HepG2 (cell line): Measurements from ENCODE around the gene SEPTIN11. TPM values are rescaled to one million over a fixed set of nuclear protein-coding genes. Genes with fewer than 3 reads are reported as not detected.
A peak's percentile ranks its signal among the peaks of the same experiment; 100 is the strongest.

ENCODE experiments used
- BCL6 ChIP-seq: IDR thresholded peaks from 2 replicates; pipeline ENCODE4 v1.6.1; 2016; ENCODE audit warnings: missing genetic modification reagents, missing compliant biosample characterization
- BHLHE40 ChIP-seq: IDR thresholded peaks from 2 replicates; pipeline ENCODE4 v1.6.1; 2011; ENCODE audit warnings: low read length, improper control_type of control experiment
- CBX5 ChIP-seq: sonication (generic); formaldehyde crosslinking; IDR thresholded peaks from 2 replicates; pipeline ENCODE4 v1.4.0; 2020; ENCODE audit warnings: missing genetic modification reagents, borderline replicate concordance
- CEBPB ChIP-seq: IDR thresholded peaks from 2 replicates; pipeline ENCODE4 v1.6.1; 2011; ENCODE audit warnings: low read depth, low read length, improper control_type of control experiment, borderline replicate concordance
- DNMT1 ChIP-seq: sonication (generic); formaldehyde crosslinking; IDR thresholded peaks from 2 replicates; pipeline ENCODE4 v1.5.1; 2020; ENCODE audit warnings: mild to moderate bottlenecking, missing genetic modification reagents
- FOXA3 ChIP-seq: IDR thresholded peaks from 2 replicates; pipeline ENCODE4 v1.6.1; 2016; ENCODE audit warnings: missing genetic modification reagents, missing compliant biosample characterization
- GLI4 ChIP-seq: sonication (generic); formaldehyde crosslinking; IDR thresholded peaks from 2 replicates; pipeline ENCODE4 v1.5.1; 2020; ENCODE audit warnings: missing genetic modification reagents, mild to moderate bottlenecking, moderate library complexity, borderline replicate concordance
- KAT2B ChIP-seq: fragments of 150-350 bp; IDR thresholded peaks from 2 replicates; pipeline ENCODE4 v1.6.1; 2014; ENCODE audit warnings: low read depth, low read length, borderline replicate concordance
- KLF11 ChIP-seq: IDR thresholded peaks from 2 replicates; pipeline ENCODE4 v1.6.1; 2016; ENCODE audit warnings: missing compliant biosample characterization
- MAFK ChIP-seq, 2 experiments: IDR thresholded peaks in 1 of 2; conservative IDR thresholded peaks in 1 of 2; 2 replicates each; pipeline ENCODE4 v1.6.1; 2011; ENCODE audit warnings: improper control_type of control experiment in 2 of 2, low read length in 2 of 2
- MBD4 ChIP-seq: IDR thresholded peaks from 2 replicates; pipeline ENCODE4 v1.6.1; 2012; ENCODE audit warnings: low read length, inconsistent platforms, borderline replicate concordance
- MEF2D ChIP-seq: sonication (generic); formaldehyde crosslinking; IDR thresholded peaks from 2 replicates; pipeline ENCODE4 v1.5.1; 2020; ENCODE audit warnings: mild to moderate bottlenecking, missing genetic modification reagents
- REPIN1 ChIP-seq: sonication (generic); formaldehyde crosslinking; IDR thresholded peaks from 2 replicates; pipeline ENCODE4 v1.8.0; 2022; ENCODE audit warnings: missing genetic modification reagents, low read depth, mild to moderate bottlenecking, borderline replicate concordance
- SMYD3 ChIP-seq: sonication (generic); formaldehyde crosslinking; IDR thresholded peaks from 2 replicates; pipeline ENCODE4 v1.8.1; 2023; ENCODE audit warnings: mild to moderate bottlenecking, missing genetic modification reagents
- TEAD3 ChIP-seq: optimal IDR thresholded peaks from 2 replicates; pipeline ENCODE3; 2016; ENCODE audit warnings: borderline replicate concordance
- ZBTB42 ChIP-seq: sonication (generic); formaldehyde crosslinking; IDR thresholded peaks from 2 replicates; pipeline ENCODE4 v1.5.0; 2020; ENCODE audit warnings: mild to moderate bottlenecking, missing genetic modification reagents
- ZNF20 ChIP-seq: sonication (generic); formaldehyde crosslinking; IDR thresholded peaks from 2 replicates; pipeline ENCODE4 v1.4.0; 2020; ENCODE audit warnings: mild to moderate bottlenecking, moderate library complexity, missing genetic modification reagents
- ZNF33B ChIP-seq: sonication (generic); formaldehyde crosslinking; IDR thresholded peaks from 2 replicates; pipeline ENCODE4 v1.5.1; 2020; ENCODE audit warnings: mild to moderate bottlenecking, missing genetic modification reagents
- polyA plus RNA-seq, 8 experiments: library from polyadenylated mRNA; depleted of rRNA in 3 of 8; stranded (reverse) in 7 of 8; unstranded in 1 of 8; fragments of >200 nt; fragmentation: Illumina TruSeq in 4 of 8; extraction: Trizol in 4 of 8; gene quantifications; 2 replicates each; pipeline versions ENCODE4 v1.2.1 to v1.2.3, GENCODE V29; 2011 to 2016; ENCODE audit warnings: low read depth in 4 of 8, missing spikeins in 1 of 8, mixed read lengths in 1 of 8; ENCODE audit not compliant: insufficient read depth in 1 of 8
- total RNA-seq, 5 experiments: library from RNA; depleted of rRNA; stranded (reverse); fragments of >200 nt; fragmentation: Illumina TruSeq; extraction: Trizol; gene quantifications; 2 replicates each; pipeline ENCODE4 v1.2.3, GENCODE V29; 2016; ENCODE audit warnings: low read depth in 1 of 5
- TF ChIP-seq, protein P1 (sequence below): fragments of 450-650 bp; IDR thresholded peaks from 2 replicates; pipeline ENCODE4 v1.6.1; 2016
- TF ChIP-seq, protein P2 (sequence below): IDR thresholded peaks from 2 replicates; pipeline ENCODE4 v1.6.1; 2016; ENCODE audit warnings: missing compliant biosample characterization, missing genetic modification reagents, borderline replicate concordance
- TF ChIP-seq, protein P3 (sequence below): sonication (generic); formaldehyde crosslinking; IDR thresholded peaks from 2 replicates; pipeline ENCODE4 v1.5.1; 2020; ENCODE audit warnings: missing genetic modification reagents, mild to moderate bottlenecking, borderline replicate concordance
- TF ChIP-seq, protein P4 (sequence below): sonication (generic); formaldehyde crosslinking; IDR thresholded peaks from 2 replicates; pipeline ENCODE4 v1.4.0; 2020; ENCODE audit warnings: mild to moderate bottlenecking, missing genetic modification reagents, borderline replicate concordance

The SEPTIN11 gene
- total and polyA plus RNA-seq, 2 of the 13 experiments (the other 11 are each of a cell fraction or from before 2014, with no cell fraction given): 28.9 to 47.3 TPM

DNA sequence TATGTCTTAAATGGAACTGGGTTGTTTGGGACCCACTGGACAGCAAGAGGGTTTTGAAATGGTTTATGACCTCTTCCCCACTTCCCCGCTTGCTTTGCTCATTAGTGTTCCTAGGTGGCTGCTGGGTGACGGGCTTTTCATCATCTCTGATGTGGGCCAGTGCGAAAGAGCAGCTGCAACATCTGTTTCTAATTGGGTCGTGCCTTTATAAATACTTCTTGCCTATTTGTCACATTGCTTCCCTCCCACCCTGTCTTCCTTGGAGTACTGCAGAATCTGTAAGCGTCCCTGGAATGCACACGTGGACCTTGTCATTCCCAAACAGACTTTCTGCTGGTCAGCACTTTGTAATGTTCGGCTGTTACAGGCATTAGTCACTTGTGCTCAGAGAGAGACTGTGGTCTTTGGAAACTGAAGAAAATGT lies 35.2 kb downstream of the SEPTIN11 start (continued):
- TF ChIP-seq CBX5: no peak
- TF ChIP-seq KLF11 (CRISPR knock-in tag): no peak
- TF ChIP-seq MEF2D: no peak
- 0 out of 2 replicates have a peak, but pooled peaks have one; percentile 20 for TF ChIP-seq BCL6
- no peak for TF ChIP-seq MBD4
- TF ChIP-seq FOXA3 (CRISPR knock-in tag): no peak
- TF ChIP-seq MAFK (conservative IDR thresholded peaks at IDR 0.05 in 1 of 2, IDR thresholded peaks at IDR 0.05 in 1 of 2; ENCODE audit: low read length in 2 of 2): peak; percentile 97 to 99
- TF ChIP-seq KAT2B: no peak
- no peak for TF ChIP-seq REPIN1 (CRISPR knock-in tag)
- no peak for TF ChIP-seq ZNF20 (CRISPR knock-in tag)
- TF ChIP-seq, protein P1, sequence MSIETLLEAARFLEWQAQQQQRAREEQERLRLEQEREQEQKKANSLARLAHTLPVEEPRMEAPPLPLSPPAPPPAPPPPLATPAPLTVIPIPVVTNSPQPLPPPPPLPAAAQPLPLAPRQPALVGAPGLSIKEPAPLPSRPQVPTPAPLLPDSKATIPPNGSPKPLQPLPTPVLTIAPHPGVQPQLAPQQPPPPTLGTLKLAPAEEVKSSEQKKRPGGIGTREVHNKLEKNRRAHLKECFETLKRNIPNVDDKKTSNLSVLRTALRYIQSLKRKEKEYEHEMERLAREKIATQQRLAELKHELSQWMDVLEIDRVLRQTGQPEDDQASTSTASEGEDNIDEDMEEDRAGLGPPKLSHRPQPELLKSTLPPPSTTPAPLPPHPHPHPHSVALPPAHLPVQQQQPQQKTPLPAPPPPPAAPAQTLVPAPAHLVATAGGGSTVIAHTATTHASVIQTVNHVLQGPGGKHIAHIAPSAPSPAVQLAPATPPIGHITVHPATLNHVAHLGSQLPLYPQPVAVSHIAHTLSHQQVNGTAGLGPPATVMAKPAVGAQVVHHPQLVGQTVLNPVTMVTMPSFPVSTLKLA: peak; percentile 63
- TF ChIP-seq DNMT1 (CRISPR knock-in tag): no peak
- TF ChIP-seq, protein P2, sequence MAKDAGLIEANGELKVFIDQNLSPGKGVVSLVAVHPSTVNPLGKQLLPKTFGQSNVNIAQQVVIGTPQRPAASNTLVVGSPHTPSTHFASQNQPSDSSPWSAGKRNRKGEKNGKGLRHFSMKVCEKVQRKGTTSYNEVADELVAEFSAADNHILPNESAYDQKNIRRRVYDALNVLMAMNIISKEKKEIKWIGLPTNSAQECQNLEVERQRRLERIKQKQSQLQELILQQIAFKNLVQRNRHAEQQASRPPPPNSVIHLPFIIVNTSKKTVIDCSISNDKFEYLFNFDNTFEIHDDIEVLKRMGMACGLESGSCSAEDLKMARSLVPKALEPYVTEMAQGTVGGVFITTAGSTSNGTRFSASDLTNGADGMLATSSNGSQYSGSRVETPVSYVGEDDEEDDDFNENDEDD (CRISPR knock-in tag): no peak
- TF ChIP-seq, protein P3, sequence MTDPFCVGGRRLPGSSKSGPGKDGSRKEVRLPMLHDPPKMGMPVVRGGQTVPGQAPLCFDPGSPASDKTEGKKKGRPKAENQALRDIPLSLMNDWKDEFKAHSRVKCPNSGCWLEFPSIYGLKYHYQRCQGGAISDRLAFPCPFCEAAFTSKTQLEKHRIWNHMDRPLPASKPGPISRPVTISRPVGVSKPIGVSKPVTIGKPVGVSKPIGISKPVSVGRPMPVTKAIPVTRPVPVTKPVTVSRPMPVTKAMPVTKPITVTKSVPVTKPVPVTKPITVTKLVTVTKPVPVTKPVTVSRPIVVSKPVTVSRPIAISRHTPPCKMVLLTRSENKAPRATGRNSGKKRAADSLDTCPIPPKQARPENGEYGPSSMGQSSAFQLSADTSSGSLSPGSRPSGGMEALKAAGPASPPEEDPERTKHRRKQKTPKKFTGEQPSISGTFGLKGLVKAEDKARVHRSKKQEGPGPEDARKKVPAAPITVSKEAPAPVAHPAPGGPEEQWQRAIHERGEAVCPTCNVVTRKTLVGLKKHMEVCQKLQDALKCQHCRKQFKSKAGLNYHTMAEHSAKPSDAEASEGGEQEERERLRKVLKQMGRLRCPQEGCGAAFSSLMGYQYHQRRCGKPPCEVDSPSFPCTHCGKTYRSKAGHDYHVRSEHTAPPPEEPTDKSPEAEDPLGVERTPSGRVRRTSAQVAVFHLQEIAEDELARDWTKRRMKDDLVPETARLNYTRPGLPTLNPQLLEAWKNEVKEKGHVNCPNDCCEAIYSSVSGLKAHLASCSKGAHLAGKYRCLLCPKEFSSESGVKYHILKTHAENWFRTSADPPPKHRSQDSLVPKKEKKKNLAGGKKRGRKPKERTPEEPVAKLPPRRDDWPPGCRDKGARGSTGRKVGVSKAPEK (CRISPR knock-in tag): no peak
- TF ChIP-seq CEBPB: no peak
- no peak for TF ChIP-seq SMYD3 (CRISPR knock-in tag)
- TF ChIP-seq, protein P4, sequence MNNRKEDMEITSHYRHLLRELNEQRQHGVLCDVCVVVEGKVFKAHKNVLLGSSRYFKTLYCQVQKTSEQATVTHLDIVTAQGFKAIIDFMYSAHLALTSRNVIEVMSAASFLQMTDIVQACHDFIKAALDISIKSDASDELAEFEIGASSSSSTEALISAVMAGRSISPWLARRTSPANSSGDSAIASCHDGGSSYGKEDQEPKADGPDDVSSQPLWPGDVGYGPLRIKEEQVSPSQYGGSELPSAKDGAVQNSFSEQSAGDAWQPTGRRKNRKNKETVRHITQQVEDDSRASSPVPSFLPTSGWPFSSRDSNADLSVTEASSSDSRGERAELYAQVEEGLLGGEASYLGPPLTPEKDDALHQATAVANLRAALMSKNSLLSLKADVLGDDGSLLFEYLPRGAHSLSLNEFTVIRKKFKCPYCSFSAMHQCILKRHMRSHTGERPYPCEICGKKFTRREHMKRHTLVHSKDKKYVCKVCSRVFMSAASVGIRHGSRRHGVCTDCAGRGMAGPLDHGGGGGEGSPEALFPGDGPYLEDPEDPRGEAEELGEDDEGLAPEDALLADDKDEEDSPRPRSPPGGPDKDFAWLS (CRISPR knock-in tag): no peak
- TF ChIP-seq GLI4: no peak
- TF ChIP-seq ZBTB42 (CRISPR knock-in tag): no peak
- no peak for TF ChIP-seq ZNF33B (CRISPR knock-in tag)
- TF ChIP-seq BHLHE40: no peak
- TF ChIP-seq TEAD3: peak; percentile 96
